ENCODE measurements around the gene SLC38A10. TPM values are rescaled to one million over a fixed set of nuclear protein-coding genes. Genes with fewer than 3 reads are reported as not detected.

The SLC38A10 gene
- total and polyA plus RNA-seq, 2 of the 4 experiments (the other 2 are of a cell fraction): 12.7 to 46.7 TPM

- peak; percentile 70; the same call in 1 of the 2 replicates for TF ChIP-seq FOS (IDR thresholded peaks at IDR 0.05; ENCODE audit: low read depth, low read length)
- no peak for TF ChIP-seq RCOR1 (IDR thresholded peaks at IDR 0.05; ENCODE audit: insufficient replicate concordance, low read length)
Observed at GRCh38 chr17:81222906-81223761, 72.0 kb downstream of the SLC38A10 start, which contains the start of gene CEP131 (continued).

DNA sequence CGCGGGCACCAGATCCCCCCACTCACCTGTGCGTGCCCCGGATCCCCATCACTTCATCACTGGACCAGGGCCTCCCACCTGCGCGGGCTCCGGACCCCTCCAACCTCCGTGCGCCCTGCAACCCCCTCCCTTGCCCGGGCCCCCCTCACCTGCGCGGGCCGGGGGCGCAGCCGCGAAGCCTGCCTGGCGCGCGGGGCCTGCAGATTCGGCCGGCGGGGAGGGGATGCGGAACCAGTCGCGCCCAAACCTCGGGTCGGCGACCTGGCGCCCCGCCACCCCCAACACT is 72.5 kb downstream of the SLC38A10 start:
- Histone ChIP-seq H2AFZ (replicated peaks; ENCODE audit: low read length, poor library complexity) (peak overlapping the region; percentile 97), H3K4me3 (ENCODE audit: insufficient read depth, low read depth, low read length) (peak overlapping the region; percentile 62), H3K18ac (ENCODE audit: low read depth, low read length) (no peak overlapping the region), H3K4ac (ENCODE audit: low read depth, low read length) (no peak overlapping the region), H2AK5ac (ENCODE audit: low read depth, low read length) (no peak overlapping the region), H2BK120ac (ENCODE audit: low read depth, low read length) (no peak overlapping the region), H3K9ac (ENCODE audit: low read depth, low read length) (peak overlapping the region; percentile 24), H2BK15ac (ENCODE audit: low read depth, low read length) (no peak overlapping the region), H3K9me1 (ENCODE audit: insufficient read depth, low read length) (no peaks in the 10 kb centered on the region; the same call in none of the 2 replicates), H3K56ac (ENCODE audit: extremely low read depth, insufficient read depth, low read length) (no peak overlapping the region), H2BK5ac (ENCODE audit: low read depth, low read length, poor library complexity, severe bottlenecking) (no peak overlapping the region), H4K5ac (ENCODE audit: low read depth, low read length) (no peak overlapping the region), H3K79me1 (ENCODE audit: low read depth in 1 of 2, low read length in 2 of 2) (peaks cover 11 to 17% of the 10 kb centered on the region in 2 experiments; a peak in 3 of 4 replicates), H4K91ac (ENCODE audit: insufficient read depth, low read depth, low read length) (no peak overlapping the region), H3K4me2 (ENCODE audit: low read depth, low read length) (peak overlapping the region; percentile 92), H3K9me3 (ENCODE audit: control insufficient read depth, insufficient read depth, low read length) (peaks cover 3% of the 10 kb centered on the region; the same call in 1 of the 2 replicates), H3K36me3 (ENCODE audit: control insufficient read depth, insufficient read depth, low read length) (peaks cover 5% of the 10 kb centered on the region; the same call in 1 of the 2 replicates), H4K20me1 (ENCODE audit: insufficient read depth, low read length) (no peaks in the 10 kb centered on the region), H2BK20ac (ENCODE audit: low read depth, low read length) (no peak overlapping the region), H3K23ac (ENCODE audit: low read depth, low read length) (no peak overlapping the region), H3K27ac (ENCODE audit: insufficient read depth, low read length) (no peak overlapping the region; the same call in 1 of the 2 replicates), H3K14ac (replicated peaks; ENCODE audit: low read depth, low read length) (no peak overlapping the region), H4K8ac (ENCODE audit: low read depth in 2 of 2, low read length in 2 of 2) (no peak overlapping the region), H3K4me1 (ENCODE audit: control insufficient read depth, insufficient read depth, low read length) (peaks cover 8% of the 10 kb centered on the region; the same call in 1 of the 2 replicates), H3K27me3 (ENCODE audit: control insufficient read depth, insufficient read depth, low read length) (no peaks in the 10 kb centered on the region), H2AK9ac (replicated peaks; ENCODE audit: low read depth, low read length, poor library complexity) (peak overlapping the region; percentile 89)
- TF ChIP-seq, protein P1, sequence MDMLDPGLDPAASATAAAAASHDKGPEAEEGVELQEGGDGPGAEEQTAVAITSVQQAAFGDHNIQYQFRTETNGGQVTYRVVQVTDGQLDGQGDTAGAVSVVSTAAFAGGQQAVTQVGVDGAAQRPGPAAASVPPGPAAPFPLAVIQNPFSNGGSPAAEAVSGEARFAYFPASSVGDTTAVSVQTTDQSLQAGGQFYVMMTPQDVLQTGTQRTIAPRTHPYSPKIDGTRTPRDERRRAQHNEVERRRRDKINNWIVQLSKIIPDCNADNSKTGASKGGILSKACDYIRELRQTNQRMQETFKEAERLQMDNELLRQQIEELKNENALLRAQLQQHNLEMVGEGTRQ (IDR thresholded peaks at IDR 0.05; ENCODE audit: low read depth, low read length): no peak
- no peak for TF ChIP-seq MAFK (IDR thresholded peaks at IDR 0.05; ENCODE audit: low read depth, low read length)
- dilution Hi-C loops (cut with HindIII; ENCODE audit: low sequenced_read_pairs, unreplicated experiment): no loop called here
- no TSS peak for BruUV-seq (replicated peaks)
- ATAC-seq (ENCODE audit: low read depth) (peak; percentile 1), DNase-seq (no peak)
- intact Hi-C loops (cut with micrococcal nuclease): loop anchor here (5.0 kb wide), 1 partner anchor 80 kb away; no protein-coding TSS in a partner anchor
- in situ Hi-C loops (cut with MboI; ENCODE audit: low sequenced_read_pairs): no loop called here
- ChIA-PET CTCF (no interaction called here), POLR2A (ENCODE audit: unreplicated experiment) (interaction anchor here (0.6 kb wide), 1 partner anchor 99 kb away, joined by 3 read pairs; no protein-coding TSS in a partner anchor)
- WGBS, 2 experiments (ENCODE audit: extremely low coverage in 2 of 2, insufficient read length in 1 of 2): 0% methylated on average over 9 of the region's 30 CpGs; no CpG with 5 or more reads in 1 of the 2 experiments

Data from IMR-90 (cell line).